Panc1 (cell line): ENCODE measurements around the gene FAM156A.

Experiments used
- CTCF ChIP-seq: fragments of 450-650 bp; IDR thresholded peaks from 2 replicates; pipeline ENCODE4 v1.5.1; 2017; ENCODE audit warnings: mild to moderate bottlenecking
- POLR2AphosphoS5 ChIP-seq: IDR thresholded peaks from 2 replicates; pipeline ENCODE4 v1.6.1; 2012; ENCODE audit warnings: mild to moderate bottlenecking, low read depth, low read length, moderate library complexity
- REST ChIP-seq, 2 experiments: IDR thresholded peaks; 2 replicates each; pipeline ENCODE4 v1.6.1; 2011 to 2012; ENCODE audit warnings: low read depth in 2 of 2, control low read depth in 1 of 2, low read length in 1 of 2, mild to moderate bottlenecking in 1 of 2, moderate library complexity in 1 of 2; ENCODE audit not compliant: insufficient read depth in 1 of 2
- SIN3A ChIP-seq: IDR thresholded peaks from 2 replicates; pipeline ENCODE4 v1.6.1; 2012; ENCODE audit warnings: low read depth, mild to moderate bottlenecking, low read length, moderate library complexity, borderline replicate concordance; ENCODE audit not compliant: insufficient read depth
- TCF7L2 ChIP-seq: IDR thresholded peaks from 2 replicates; pipeline ENCODE4 v1.6.1; 2011; ENCODE audit warnings: mild to moderate bottlenecking, low read depth, low read length, inconsistent platforms

- no peak for TF ChIP-seq CTCF
- no peak for TF ChIP-seq POLR2AphosphoS5
- no peak for TF ChIP-seq REST (IDR thresholded peaks at IDR 0.05; ENCODE audit: insufficient read depth in 1 of 2, low read depth in 2 of 2, low read length in 1 of 2)
- TF ChIP-seq TCF7L2: no peak
- TF ChIP-seq SIN3A: no peak
These were observed 34.5 kb downstream of the FAM156A start for GRCh38 chrX:52923781-52924241.
